GM19043 (cell line): Measurements from ENCODE around the gene NAGS.
"Not testable (repeated sequence)": the region's sequence is repeated elsewhere in the genome, so short reads cannot be mapped to it uniquely, and the experiment has no call there.

Experiments
- ATAC-seq: cut with Tn5 transposase; IDR thresholded peaks from one replicate; pipeline ENCODE4 v1.9.1; 2021; ENCODE audit warnings: low read depth; ENCODE audit not compliant: unreplicated experiment

NAGS gene, protein sequence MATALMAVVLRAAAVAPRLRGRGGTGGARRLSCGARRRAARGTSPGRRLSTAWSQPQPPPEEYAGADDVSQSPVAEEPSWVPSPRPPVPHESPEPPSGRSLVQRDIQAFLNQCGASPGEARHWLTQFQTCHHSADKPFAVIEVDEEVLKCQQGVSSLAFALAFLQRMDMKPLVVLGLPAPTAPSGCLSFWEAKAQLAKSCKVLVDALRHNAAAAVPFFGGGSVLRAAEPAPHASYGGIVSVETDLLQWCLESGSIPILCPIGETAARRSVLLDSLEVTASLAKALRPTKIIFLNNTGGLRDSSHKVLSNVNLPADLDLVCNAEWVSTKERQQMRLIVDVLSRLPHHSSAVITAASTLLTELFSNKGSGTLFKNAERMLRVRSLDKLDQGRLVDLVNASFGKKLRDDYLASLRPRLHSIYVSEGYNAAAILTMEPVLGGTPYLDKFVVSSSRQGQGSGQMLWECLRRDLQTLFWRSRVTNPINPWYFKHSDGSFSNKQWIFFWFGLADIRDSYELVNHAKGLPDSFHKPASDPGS

DNA sequence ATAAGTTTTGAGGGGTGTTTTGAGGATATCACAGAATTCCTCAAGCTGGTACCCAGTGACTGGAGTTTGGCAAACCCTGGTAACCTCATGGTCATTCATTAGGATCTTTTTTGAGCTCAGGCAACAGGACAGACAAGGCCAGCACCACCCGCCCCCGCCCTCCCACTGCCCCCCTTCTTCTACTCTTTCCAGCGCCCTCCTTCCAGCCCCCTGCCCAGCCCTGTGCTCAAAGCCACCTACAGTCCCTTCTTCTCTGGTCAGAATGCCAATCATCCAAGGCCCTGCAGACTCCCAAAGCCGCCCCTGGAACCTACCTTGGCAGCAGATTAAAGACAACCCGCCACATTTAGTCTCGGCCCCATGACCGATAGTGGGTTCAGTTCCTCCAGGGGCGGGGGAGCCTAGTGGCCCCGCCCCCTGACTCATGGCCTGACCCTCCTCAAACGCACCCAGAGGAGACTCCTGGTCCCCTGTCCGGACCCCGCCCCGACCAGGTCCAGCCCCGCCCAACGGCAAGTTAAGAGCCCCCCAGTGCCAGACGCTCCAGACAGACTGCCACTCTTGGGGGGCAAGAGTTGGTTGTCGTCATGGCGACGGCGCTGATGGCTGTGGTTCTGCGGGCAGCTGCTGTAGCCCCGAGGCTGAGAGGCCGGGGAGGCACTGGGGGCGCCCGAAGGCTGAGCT lies at the start of gene NAGS:
Gene NAGS, plus strand, starts transcription at position 546 of the 684 bp plus-strand sequence. Its CDS starts 42 bp downstream, at position 588.
- ATAC-seq = no peak

DNA sequence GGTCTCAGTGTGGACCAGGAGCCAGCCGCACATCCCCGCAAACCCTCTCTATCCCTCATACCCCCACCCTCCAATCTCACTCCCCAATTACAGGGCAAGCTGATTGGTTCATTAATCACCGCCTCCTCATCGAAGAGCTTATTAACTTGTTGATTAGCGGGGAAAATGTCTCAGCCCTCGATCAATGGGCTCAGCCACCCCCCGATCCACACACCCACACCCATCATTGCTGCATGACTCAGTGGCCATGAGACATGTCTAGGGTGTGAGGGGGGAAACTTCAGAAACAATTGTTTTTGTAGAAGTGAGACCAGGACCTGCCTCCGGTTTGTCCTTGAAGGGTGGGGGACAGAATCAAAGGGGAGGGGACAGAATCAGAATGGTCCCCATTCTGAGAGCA lies 48.2 kb upstream of the NAGS start:
- ATAC-seq = no peak

DNA sequence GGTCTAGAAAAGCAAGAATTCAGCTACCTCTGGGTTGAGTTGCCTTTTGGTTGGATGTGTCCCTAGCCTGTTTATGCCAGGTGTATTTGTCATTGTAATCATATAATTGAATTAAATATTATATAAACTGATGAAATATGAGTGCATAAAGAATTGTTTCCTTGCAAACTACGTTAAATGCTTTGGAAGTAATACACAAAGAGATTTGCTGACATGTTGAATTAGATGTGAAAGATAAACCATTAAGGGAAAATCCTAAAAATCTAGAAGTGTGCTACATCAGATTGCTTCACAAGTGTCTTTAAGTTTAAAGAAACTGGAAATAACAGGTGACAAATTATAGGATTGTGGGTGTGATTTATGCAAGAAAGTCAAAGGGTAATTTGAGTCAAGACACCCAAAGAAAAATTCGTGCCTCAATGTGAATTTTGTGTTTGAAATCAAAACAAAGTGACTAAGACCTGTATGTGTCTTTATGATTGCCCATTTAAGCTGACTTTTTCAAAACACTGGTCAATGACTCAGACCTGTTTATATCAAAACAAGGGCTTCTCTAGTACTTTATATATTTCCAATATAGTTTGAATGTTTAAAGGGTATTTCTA lies 45.6 kb upstream of the NAGS start:
- no peak for ATAC-seq

DNA sequence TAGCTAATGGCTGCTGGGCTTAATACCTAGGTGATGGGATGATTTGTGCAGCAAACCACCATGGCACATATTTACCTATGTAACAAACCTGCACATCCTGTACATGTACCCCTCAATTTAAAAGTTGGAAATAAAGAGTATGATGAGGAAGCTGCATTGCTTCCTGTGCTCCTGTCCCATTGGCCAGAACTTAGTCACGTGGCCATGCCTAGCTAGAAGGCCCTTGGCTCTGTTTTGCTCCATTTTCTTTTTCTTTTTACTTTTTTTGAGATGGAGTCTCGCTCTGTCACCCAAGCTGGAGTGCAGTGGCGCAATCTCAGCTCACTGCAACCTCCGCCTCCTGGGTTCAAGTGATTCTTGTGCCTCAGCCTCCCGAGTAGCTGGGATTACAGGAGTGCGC lies 43.1 kb upstream of the NAGS start:
- ATAC-seq = not testable (repeated sequence)

DNA sequence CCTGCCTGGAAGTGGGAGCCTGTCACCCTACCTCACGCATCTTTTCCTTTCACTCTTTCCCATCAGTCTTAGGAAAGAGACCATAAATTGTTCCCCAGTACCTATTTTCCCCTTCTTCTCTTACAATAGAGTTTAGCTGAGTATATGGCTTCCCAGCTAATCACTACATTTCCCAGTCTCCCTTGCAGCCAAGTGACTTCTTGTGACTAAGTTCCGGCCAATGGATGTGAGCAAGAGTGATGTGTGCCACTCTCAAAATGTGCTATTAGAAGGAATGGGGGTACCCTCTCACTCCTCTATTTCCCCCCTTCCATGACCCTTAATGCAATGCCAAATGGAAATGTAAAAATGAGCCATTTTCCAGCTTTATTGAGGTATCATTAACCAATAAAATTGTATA lies 42.5 kb upstream of the NAGS start:
- no peak for ATAC-seq

DNA sequence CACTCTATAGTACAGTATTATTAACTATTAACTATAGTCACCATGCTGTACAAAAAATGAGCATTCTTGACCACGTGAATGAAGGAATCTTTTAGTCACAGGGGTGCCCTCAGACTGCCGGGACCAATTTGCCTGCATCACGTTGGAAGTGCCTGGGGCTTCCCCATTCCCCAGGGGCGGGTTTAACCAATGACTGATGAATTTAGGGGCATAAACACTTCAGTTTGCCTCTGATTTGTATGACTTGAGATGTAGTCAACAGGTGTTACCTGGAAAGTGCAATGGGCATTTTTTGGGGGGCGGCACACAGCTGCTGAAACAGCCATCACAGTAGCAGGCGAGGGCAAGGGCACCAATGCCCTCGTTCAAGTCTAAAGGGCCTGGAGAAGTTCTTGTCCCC lies 41.9 kb upstream of the NAGS start:
- ATAC-seq = no peak

DNA sequence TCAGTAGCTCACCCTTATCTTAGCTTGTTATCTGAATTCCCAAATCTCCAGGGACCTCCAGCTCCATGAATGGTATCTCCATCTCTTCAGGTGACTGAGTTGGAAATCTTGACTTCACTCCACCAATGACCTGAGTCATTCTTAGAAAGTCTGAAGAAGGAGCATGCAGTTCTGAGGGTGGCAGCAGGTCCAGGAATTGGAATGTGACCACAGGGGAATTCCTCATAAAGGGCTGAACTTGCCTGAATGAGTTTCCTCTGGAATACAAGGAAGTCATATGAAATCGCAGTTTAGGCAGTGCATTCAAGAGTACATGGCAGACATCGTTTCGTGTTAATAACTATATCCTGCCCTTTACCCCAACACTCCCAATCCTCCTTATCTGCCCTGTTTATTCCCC lies 38.1 kb upstream of the NAGS start:
- ATAC-seq = no peak

DNA sequence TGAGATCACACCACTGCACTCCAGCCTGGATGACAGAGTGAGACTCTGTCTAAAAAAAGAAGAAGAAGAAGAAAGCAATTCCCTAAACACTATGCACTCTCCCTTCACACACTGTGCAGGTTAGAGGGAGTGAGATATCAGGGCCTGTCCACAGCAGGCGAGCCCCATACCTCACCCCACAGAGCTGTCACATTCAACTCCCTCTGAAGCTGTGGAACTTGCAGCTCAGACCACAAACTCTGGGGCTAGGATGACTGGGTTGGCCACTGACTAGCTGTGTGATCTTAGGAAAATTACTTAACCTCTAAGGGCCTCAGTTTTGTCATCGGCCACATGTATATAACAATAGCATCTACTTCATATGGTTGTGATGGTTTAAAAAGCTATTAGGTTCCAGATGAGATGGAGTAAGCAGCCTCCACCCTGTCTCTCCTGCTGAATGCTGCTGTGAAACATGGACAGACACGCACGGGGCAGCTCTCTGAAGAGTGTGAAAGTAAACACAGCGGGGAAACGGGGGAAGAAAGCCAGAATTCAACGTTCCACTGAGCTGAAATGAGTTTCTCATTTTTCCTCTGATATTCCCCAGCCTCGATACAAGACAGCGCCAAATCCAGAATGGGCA lies 37.1 kb upstream of the NAGS start:
- ATAC-seq = no peak

DNA sequence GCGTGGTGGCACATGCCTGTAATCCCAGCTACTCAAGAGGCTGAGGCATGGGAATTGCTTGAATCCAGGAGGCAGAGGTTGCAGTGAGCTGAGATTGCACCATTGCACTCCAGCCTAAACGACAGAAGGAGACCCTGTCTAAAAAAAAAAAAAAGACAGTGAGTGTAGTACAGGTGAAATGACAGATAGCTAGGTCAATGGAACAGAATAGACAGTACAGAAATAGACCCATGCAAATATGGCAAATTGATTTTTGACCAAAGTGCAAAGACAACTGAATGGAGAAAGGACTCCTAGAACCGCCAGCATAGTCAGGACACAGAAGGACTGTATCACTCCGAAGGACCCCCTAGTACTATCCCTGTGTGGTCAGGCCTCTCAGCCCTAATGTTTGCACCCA lies 34.1 kb upstream of the NAGS start:
- no peak for ATAC-seq

DNA sequence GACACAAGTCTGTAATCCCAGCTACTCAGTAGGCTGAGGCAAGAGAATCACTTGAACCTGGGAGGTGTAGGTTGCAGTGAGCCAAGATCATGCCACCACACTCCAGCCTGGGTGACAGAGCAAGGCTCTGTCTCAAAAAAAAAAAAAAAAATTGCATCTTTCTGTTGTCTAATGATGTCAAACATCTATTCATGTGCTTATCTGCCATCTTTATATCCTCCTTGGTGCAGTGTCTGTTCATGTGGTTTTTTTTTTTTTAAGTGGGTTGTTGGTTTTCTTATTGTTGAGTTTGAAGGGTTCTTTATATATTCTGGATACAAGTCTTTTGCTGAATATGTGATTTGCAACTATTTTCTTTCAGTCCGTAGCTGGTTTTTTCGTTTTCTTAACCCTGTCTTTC lies 33.0 kb upstream of the NAGS start:
- not testable (repeated sequence) for ATAC-seq

DNA sequence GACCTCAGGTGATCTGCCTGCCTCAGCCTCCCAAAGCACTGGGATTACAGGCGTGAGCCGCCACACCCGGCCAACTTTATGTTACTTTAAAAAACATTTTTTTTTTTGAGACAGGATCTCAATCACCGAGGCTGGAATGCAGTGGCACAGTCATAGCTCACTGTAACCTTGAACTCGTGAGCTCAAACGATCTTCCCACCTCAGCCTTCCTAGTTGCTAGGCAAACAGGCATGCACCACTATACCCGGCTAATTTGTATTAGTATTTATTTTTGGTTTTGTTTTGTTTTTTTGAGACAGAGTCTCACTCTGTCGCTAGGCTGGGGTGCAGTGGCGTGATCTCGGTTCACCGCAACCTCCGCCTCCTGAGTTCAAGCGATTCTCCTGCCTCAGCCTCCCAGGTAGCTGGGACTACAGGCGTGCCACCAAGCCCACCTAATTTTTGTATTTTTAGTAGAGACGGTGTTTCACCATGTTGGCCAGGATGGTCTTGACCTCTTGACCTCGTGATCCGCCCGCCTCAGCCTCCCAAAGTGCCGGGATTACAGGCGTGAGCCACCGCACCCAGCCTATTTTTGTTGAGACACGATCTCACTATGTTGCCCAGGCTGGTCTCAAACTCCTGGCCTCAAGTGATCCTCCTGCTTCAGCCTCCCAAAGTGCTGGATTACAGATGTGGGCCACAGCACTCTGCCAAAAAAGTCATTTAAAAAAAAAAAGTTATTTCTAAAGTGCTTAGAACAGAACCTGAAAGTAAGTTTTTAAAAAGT lies 31.8 kb upstream of the NAGS start:
- ATAC-seq = not testable (repeated sequence)

DNA sequence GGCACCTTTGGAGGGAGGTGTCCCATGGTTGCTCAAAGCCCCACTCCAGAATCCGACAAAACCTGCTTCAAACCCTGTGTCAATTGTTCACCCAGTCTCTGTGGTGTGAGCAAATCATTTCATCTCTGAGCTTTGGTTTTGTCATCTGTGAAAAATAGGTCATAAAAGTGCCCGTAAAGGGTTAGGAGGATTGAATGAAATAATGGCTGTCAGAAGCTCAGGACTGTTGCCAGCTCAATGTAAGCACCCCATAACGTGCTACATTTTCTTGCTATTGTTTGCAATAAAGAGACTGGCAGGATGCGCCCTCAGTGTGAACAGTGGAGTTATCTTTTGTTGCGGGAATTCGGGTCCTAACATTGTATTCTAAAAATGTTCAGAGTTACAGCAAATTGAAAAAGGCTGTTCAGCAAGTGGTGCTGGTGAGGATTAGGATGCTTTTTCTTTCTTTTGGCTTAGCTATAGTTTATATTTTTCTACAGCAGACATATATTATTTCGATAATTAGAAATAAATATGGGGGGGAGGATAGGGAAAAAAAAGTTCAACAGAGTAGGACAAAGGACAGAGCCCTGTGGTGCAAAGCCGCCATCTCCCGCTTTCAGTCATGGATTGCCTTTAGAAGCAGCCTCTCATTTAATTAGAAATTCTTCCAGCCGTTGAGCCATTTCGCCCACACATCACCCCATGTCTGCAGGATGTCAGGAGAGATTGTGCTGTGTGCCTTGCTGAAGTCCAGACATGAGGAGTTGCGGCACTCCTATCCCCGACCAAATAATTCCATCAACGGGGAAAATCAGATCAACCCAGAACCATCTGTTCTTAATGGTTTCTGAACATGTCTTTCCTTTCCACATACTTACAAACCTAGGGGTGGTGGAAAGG lies 29.8 kb upstream of the NAGS start:
- no peak for ATAC-seq

DNA sequence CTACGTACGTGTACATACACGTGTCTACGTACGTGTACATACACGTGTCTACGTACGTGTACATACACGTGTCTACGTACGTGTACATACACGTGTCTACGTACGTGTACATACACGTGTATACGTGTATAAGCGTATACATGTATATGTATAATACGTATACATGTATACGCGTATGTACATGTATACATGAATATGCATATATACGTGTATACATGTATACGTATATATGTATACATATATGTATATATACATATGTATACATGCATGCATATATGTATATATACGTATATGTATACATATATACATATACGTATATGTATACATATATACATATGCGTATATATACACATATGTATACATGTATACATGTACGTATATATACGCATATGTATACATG lies 28.5 kb upstream of the NAGS start:
- ATAC-seq = no peak

DNA sequence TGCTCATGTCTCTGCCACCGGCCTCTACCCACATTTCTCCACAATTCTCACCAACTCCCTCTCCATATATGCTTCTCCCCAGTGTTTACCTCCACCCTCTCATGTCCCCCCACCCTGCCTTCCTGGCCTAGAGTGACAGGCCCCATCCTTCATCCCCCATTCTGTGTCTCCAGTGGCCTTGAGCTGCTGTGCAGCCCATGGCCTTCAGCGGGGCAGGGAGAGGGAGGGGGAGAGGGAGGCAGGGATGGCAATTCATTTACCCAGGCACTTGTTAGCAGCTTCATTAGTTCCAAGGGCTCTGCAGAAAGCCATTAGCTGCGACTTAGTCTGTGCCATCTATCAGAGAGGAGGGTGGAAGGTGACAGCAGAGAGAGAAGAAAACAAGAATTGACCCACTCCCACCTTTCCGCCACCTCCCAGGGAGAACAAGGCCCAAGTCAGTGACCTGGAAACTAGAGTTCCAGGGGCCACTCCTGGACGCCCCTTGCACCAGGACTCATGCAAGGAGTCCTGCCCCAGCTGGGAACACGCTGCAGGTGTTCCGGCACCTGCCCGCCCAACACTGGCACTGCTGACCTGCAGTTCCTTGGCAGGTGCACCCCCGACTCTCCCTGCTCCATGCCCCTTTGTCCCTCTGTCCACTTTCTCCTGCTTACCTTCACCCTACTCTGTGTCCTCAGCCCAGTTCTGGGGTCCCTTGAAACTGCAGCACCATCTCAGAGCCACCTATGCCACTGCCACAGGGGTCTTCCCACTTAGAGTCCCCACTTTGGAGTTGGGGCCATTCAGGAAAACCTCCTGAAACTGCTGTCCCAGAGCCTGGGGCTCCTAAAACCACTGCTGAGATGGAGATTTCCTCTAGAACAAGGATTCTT lies 27.2 kb upstream of the NAGS start:
- no peak for ATAC-seq

DNA sequence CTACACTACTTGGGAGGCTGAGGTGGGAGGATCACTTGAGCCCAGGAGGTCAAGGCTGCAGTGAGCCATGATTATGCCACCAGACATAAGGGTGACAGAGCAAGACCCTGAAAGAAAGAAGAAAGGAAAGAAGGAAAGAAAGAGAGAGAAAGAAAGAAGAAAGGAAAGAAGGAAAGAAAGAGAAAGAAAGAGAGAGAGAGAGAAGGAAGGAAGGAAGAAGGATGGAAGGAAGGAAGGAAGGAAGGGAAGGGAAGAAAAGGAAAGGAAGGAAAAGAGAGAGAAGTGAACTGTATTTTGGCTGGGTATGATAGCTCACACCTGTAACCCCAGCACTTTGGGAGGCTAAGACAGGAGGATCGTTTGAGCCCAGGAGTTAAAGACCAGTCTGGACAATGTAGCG lies 26.3 kb upstream of the NAGS start:
- ATAC-seq = no peak

DNA sequence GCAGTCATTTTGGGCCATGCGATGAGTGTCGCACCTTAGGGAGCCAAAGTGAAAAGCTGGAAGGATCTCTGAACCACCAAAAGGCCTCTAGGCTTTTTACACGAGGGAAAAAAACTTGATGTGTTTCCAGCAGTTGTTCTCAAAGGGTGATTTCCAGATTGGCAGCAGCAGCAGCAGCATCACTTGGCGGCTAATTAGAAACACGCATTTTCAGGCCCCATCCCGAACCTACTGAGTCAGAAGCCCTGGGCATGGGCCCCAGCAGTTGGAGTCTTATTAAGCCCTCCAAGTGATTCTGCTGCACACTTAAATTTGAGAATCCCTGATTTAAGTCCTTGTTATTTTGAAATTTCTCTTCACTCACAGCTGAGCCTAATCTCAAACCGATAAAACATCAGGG lies 25.4 kb upstream of the NAGS start:
- no peak for ATAC-seq

DNA sequence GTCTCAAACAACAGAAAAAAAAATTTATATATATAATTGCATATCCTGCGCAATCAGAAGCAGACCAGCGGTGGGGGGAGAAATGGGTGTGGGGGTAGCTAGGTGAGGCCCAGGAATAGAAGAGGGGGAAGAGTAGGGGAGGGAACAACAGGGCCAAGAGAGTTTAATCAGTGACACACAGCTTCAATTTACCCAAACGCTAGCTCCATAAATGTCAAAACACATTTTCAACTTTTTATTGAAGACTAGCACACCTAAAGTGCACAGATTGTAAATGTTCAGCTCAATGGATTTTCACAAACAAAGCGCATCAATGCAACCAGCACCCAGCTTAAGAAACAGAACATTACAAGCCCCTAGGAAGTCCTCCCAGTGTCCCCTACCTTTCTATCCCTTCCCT lies 24.8 kb upstream of the NAGS start:
- ATAC-seq = no peak

DNA sequence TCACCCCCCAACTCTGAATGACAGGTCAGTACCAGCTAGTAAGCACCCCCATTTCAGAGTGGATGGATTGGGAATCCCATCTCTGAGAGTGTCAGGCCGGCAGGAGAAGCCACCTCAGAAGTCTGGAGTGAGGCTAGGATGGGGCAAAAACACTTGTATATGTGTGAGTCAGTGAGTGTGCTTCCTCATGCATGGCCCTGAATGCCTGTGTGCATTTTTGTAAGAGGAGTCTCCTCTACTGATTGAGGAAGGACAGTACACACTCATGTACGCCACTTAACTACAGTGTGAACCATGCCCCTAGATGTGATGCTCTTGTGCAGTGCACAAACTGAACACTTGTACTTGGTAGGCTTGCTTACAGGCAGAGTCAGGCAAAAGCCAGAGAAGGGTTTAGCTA lies 22.3 kb upstream of the NAGS start:
- no peak for ATAC-seq

DNA sequence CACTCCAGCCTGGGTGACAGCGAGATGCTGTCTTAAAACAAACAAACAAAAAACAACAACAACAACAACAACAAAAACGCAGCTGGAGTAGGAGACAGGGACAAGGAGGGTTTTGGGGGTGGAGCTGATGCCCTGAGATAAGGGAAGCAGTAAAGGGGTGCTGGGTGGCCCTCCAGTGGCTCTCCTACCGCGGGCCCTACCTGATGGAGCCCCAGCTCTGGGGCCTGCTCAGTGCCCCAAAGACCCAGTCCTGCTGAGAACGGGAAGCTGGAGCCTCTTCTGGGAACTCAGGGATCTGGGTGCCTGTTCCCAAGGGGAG lies 21.3 kb upstream of the NAGS start:
- no peak for ATAC-seq
